CD4-positive, alpha-beta T cell treated with Interleukin-1 beta for 1 hour (primary cell): ENCODE results near the gene RASSF10.

ENCODE experiments used
- DNase-seq, 2 donors: peaks; one replicate each; pipeline ENCODE4 v3.0.0-alpha.2; 2020 to 2022

RASSF10 gene

GRCh38 chr11:12995188-12995587 is 13.9 kb upstream of the RASSF10 start:
- no peak for DNase-seq

- no peak for DNase-seq
Measured at GRCh38 chr11:12995823-12996222, 13.3 kb upstream of the RASSF10 start.

- DNase-seq = no peak
Measured at GRCh38 chr11:12997168-12997567, 11.9 kb upstream of the RASSF10 start.

- no peak for DNase-seq
Measured at GRCh38 chr11:12998336-12998735, 10.8 kb upstream of the RASSF10 start.

GRCh38 chr11:12999597-12999996 is 9.5 kb upstream of the RASSF10 start:
- no peak for DNase-seq

- DNase-seq = no peak
Measured at GRCh38 chr11:13000116-13000515, 9.0 kb upstream of the RASSF10 start.

GRCh38 chr11:13000721-13001120 is 8.4 kb upstream of the RASSF10 start:
- no peak for DNase-seq

GRCh38 chr11:13003736-13004493 is 5.2 kb upstream of the RASSF10 start:
- no peak for DNase-seq

GRCh38 chr11:13007182-13008060 is 1.7 kb upstream of the RASSF10 start:
- DNase-seq = no peak

- no peak for DNase-seq
Measured at GRCh38 chr11:13008061-13008435, 1.1 kb upstream of the RASSF10 start.

- no peak for DNase-seq
Measured at GRCh38 chr11:13009476-13009920, 382 bp downstream of the RASSF10 start.

GRCh38 chr11:13009921-13010748 is 1.0 kb downstream of the RASSF10 start:
- DNase-seq = no peak

GRCh38 chr11:13010749-13011465 is 1.8 kb downstream of the RASSF10 start:
- DNase-seq = no peak

GRCh38 chr11:13011466-13012055 is 2.4 kb downstream of the RASSF10 start:
- no peak for DNase-seq

GRCh38 chr11:13012056-13012661 is 3.0 kb downstream of the RASSF10 start:
- no peak for DNase-seq

GRCh38 chr11:13013054-13013488 is 4.0 kb downstream of the RASSF10 start:
- no peak for DNase-seq

GRCh38 chr11:13015753-13016152 is 6.6 kb downstream of the RASSF10 start:
- no peak for DNase-seq

GRCh38 chr11:13016415-13016814 is 7.3 kb downstream of the RASSF10 start:
- no peak for DNase-seq

- DNase-seq = no peak
Measured at GRCh38 chr11:13019313-13019712, 10.2 kb downstream of the RASSF10 start.

GRCh38 chr11:13023423-13023822 is 14.3 kb downstream of the RASSF10 start:
- no peak for DNase-seq

- no peak for DNase-seq
Measured at GRCh38 chr11:13026722-13027121, 17.6 kb downstream of the RASSF10 start.

- no peak for DNase-seq
Measured at GRCh38 chr11:13028322-13028721, 19.2 kb downstream of the RASSF10 start.
